GM10248 (cell line): ENCODE measurements around the gene DCDC1.

Experiments
- CTCF ChIA-PET: fragments of 300-600 bp; sonication (Branson Sonifier 250); formaldehyde crosslinking; extraction: SDS; loops from one replicate; lab custom pipeline; 2021; ENCODE audit warnings: antibody characterized with exemption; lab: Yijun Ruan, JAX
- POLR2A ChIA-PET: fragments of 350-650 bp; sonication (Branson Sonifier 250); formaldehyde crosslinking; extraction: SDS; loops from one replicate; lab custom pipeline; 2020; ENCODE audit warnings: antibody characterized with exemption; lab: Yijun Ruan, JAX
- DNase-seq: peaks from one replicate; pipeline ENCODE4 v3.0.0; 2012; ENCODE audit errors: extremely low spot score
- CTCF ChIP-seq: IDR thresholded peaks from 2 replicates; pipeline ENCODE4 v1.5.1; 2012; ENCODE audit warnings: mild to moderate bottlenecking, low read depth; ENCODE audit errors: extremely low read depth, missing control alignments, control extremely low read depth

The DCDC1 gene

GRCh38 chr11:31127290-31127689 lies 242.2 kb downstream of the DCDC1 start:
- POLR2A ChIA-PET: no interaction called here
- no peak for TF ChIP-seq CTCF
- DNase-seq: no peak
- CTCF ChIA-PET: no interaction called here

GRCh38 chr11:31120428-31120827 lies 249.1 kb downstream of the DCDC1 start:
- no peak for TF ChIP-seq CTCF
- no peak for DNase-seq
- ChIA-PET CTCF (interaction anchor here (6.3 kb wide), 1 partner anchor 14 kb away, joined by 42 read pairs; no protein-coding TSS in a partner anchor), POLR2A (no interaction called here)

GRCh38 chr11:31118566-31118965 lies 251.0 kb downstream of the DCDC1 start:
- no peak for TF ChIP-seq CTCF
- no peak for DNase-seq
- POLR2A ChIA-PET: no interaction called here
- CTCF ChIA-PET: interaction anchor here (6.3 kb wide), 1 partner anchor 12 kb away, joined by 42 read pairs; no protein-coding TSS in a partner anchor

GRCh38 chr11:31117038-31117437 lies 252.5 kb downstream of the DCDC1 start:
- ChIA-PET CTCF (interaction anchor here (6.3 kb wide), 1 partner anchor 10 kb away, joined by 42 read pairs; no protein-coding TSS in a partner anchor), POLR2A (no interaction called here)
- DNase-seq: no peak

GRCh38 chr11:31114442-31114841 lies 255.1 kb downstream of the DCDC1 start:
- POLR2A ChIA-PET: no interaction called here
- no peak for DNase-seq
- CTCF ChIA-PET: interaction anchor here (1.6 to 6.3 kb wide), 2 partner anchors 8 to 11 kb away, joined by 5 to 42 read pairs; no protein-coding TSS in a partner anchor
- TF ChIP-seq CTCF: no peak

More at GRCh38 chr11:31117038-31117437, 252.5 kb downstream of the DCDC1 start:
- no peak for TF ChIP-seq CTCF

GRCh38 chr11:31110830-31111229 lies 258.7 kb downstream of the DCDC1 start:
- ChIA-PET CTCF (interaction anchor here (1.5 to 2.6 kb wide), 2 partner anchors 9 to 11 kb away, joined by 3 to 8 read pairs; no protein-coding TSS in a partner anchor), POLR2A (no interaction called here)
- TF ChIP-seq CTCF: no peak
- DNase-seq: no peak
